ENCODE measurements around the gene COL6A1. TPM values are rescaled to one million over a fixed set of nuclear protein-coding genes. Genes with fewer than 3 reads are reported as not detected.

COL6A1 gene
- total RNA-seq, 1 donor from 2014 or later: 135 TPM

GRCh38 chr21:46037331-46038325 lies 56.1 kb downstream of the COL6A1 start:
- H3K4me3 ChIP-seq (ENCODE audit: low read depth, low read length): no peak overlapping the region
- DNase-seq (ENCODE audit: low read depth): no peak
- TF ChIP-seq CTCF (conservative IDR thresholded peaks at IDR 0.05; ENCODE audit: low read depth, low read length): no peak

DNA sequence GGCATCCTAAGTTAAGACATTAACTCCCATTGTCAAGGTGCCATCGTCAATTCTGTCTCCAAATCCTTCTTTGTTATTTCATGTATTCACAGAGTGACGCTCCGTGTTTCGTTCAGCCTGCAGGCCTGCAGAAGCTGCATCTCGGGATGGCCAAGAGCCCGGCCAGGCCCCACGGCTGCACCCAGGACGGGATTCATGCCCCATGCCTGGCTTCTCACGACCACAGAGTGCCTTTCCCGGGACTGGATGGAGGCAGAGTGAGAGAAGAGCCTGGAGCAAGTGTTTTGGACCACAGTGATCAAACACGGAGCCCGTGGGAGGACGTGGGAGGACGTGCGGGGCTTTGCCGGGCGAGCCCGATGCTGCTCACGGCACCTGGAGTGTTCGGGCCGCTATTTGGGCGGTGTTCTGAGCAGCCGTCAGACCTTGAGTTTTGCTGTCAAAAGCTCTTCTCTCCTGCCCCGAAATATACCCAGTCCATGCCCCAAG lies 56.8 kb downstream of the COL6A1 start:
- no peak for TF ChIP-seq CTCF (conservative IDR thresholded peaks at IDR 0.05; ENCODE audit: low read depth, low read length)
- H3K4me3 ChIP-seq (ENCODE audit: low read depth, low read length): no peak overlapping the region
- DNase-seq (ENCODE audit: low read depth): no peak

DNA sequence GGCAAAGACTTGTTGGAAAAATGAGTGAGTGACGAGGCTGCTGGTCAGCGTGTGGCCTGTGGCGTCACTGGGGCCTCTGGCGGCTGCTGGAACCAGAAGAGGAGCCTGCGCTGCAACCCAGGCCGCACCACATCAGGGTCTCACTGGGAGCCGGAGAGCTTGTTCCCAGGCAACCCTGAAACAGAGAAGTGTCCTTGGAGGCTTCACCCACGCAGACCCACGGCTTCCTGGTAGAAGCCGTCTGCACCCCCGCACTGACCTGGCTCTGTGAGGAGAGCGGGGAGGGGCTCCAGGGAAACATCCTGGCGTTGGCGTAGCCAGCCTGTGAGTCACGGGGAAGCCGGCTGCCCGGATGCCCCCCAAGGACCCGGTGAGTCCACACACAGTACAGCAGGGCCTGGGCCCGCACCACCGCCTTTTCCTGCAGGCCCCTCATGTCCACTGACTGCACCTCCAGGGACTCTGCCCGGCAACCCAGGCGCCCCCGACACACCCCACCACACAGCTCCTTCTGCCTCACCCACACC lies 57.4 kb downstream of the COL6A1 start:
- TF ChIP-seq CTCF (conservative IDR thresholded peaks at IDR 0.05; ENCODE audit: low read depth, low read length): no peak
- no peak for DNase-seq (ENCODE audit: low read depth)
- H3K4me3 ChIP-seq (ENCODE audit: low read depth, low read length): no peak overlapping the region

DNA sequence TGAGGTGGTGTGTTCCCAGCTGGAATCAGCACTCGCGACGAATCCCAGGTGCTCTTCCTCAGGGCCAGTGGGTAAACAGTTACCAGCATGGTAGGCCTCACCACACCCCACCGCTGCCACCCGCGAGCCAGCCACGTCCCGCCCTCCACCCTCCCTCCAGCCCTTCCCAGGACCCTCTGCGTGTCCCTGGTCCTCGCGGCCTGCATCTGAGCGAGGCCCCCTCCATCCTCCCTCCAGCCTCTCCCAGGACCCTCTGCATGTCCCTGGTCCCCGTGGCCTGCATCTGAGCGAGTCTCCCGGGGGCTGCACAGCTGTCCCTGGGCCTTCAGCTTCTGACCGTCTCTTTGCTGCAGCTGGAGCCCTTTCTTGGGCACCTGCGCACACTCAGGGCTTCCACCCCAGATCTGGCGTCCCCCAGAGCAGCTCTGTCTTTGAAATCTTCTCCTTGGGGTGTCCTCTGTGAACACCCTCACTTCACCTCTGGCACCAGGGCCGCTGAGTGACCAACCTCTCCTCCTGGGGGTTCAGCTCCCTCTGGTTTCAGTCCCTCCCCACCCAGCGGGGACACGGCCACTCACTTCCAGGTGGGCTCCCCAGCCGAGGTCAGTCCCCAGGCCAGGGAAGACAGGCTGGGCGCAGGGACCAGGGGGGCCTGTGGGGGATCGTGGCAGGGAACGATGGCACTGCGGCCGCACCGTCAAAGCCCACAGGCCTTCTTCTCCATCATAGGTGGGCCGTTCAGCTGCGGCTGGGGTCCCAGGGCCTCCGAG lies 58.5 kb downstream of the COL6A1 start:
- no peak for DNase-seq (ENCODE audit: low read depth)
- no peak overlapping the region for H3K4me3 ChIP-seq (ENCODE audit: low read depth, low read length)
- no peak for TF ChIP-seq CTCF (conservative IDR thresholded peaks at IDR 0.05; ENCODE audit: low read depth, low read length)

- TF ChIP-seq CTCF (conservative IDR thresholded peaks at IDR 0.05; ENCODE audit: low read depth, low read length): no peak
- no peak for DNase-seq (ENCODE audit: low read depth)
- H3K4me3 ChIP-seq (ENCODE audit: low read depth, low read length): no peak overlapping the region
Observed at GRCh38 chr21:46040707-46041106, 59.1 kb downstream of the COL6A1 start.

GRCh38 chr21:46041183-46041582 lies 59.6 kb downstream of the COL6A1 start:
- TF ChIP-seq CTCF (conservative IDR thresholded peaks at IDR 0.05; ENCODE audit: low read depth, low read length): no peak
- no peak for DNase-seq (ENCODE audit: low read depth)
- H3K4me3 ChIP-seq (ENCODE audit: low read depth, low read length): no peak overlapping the region

All from epithelial cell of proximal tubule (primary cell).